Peyer's patch (tissue), 4 donors: ENCODE data around the gene LRRK1. TPM values are rescaled to one million over a fixed set of nuclear protein-coding genes. Genes with fewer than 3 reads are reported as not detected.

Source experiments
- DNase-seq, 3 donors: peaks; one replicate each; pipeline ENCODE4 v3.0.0-alpha.2; 2017 to 2019
- H3K27ac ChIP-seq, 4 donors: fragments of 200-600 bp; sonication (generic); one replicate each; pipeline ENCODE4 v1.5.1; 2016 to 2019
- H3K27me3 ChIP-seq, 2 donors: fragments of 200-600 bp; sonication (generic); one replicate each; pipeline ENCODE4 v1.5.1; 2019
- H3K36me3 ChIP-seq, 3 donors: fragments of 200-600 bp; sonication (generic); one replicate each; pipeline ENCODE4 v1.5.1; 2016 to 2019
- H3K4me1 ChIP-seq, 4 donors: fragments of 200-600 bp; sonication (generic); one replicate each; pipeline ENCODE4 v1.5.1; 2016 to 2019
- H3K4me3 ChIP-seq, 4 donors: fragments of 200-600 bp; sonication (generic); 1 replicate in 3 of 4; 2 replicates in 1 of 4; pipeline ENCODE4 v1.5.1; 2016 to 2019; ENCODE audit warnings: mild to moderate bottlenecking in 1 of 4
- H3K9me3 ChIP-seq, 4 donors: fragments of 200-600 bp; sonication (generic); one replicate each; pipeline ENCODE4 v1.5.1; 2016 to 2019; ENCODE audit warnings: mild to moderate bottlenecking in 1 of 4
- CTCF ChIP-seq, 6 experiments: fragments of 450-650 bp in 4 of 6; fragments of 200-600 bp in 2 of 6; sonication (generic) in 1 of 6; IDR thresholded peaks; one replicate each; pipeline ENCODE4 v1.5.1; 2017 to 2019; ENCODE audit warnings: antibody characterized with exemption in 6 of 6, mild to moderate bottlenecking in 3 of 6, moderate library complexity in 1 of 6
- POLR2A ChIP-seq, 2 donors: fragments of 450-650 bp; IDR thresholded peaks; one replicate each; pipeline ENCODE4 v1.5.1; 2017; ENCODE audit warnings: antibody characterized with exemption in 2 of 2, mild to moderate bottlenecking in 2 of 2, moderate library complexity in 2 of 2
- total RNA-seq, 4 donors: library from RNA; depleted of rRNA; stranded (reverse); fragments of >200 nt; gene quantifications; one replicate each; pipeline ENCODE4 v1.1.0, GENCODE V29; 2016

LRRK1 gene
- total RNA-seq, 4 donors from 2014 or later = 49.2 to 66.0 (median 55.5) TPM

GRCh38 chr15:101102746-101103145, 183.6 kb downstream of the LRRK1 start:
- Histone ChIP-seq H3K9me3 (no peaks in the 10 kb centered on the region), H3K4me3 (no peak overlapping the region), H3K4me1 (no peaks in the 10 kb centered on the region), H3K27ac (no peak overlapping the region), H3K36me3 (no peaks in the 10 kb centered on the region), H3K27me3 (no peaks in the 10 kb centered on the region)
- no peak for TF ChIP-seq CTCF (IDR thresholded peaks at IDR 0.05)
- no peak for DNase-seq

GRCh38 chr15:101103598-101103997, 184.4 kb downstream of the LRRK1 start:
- Histone ChIP-seq H3K4me1 (no peaks in the 10 kb centered on the region), H3K9me3 (no peaks in the 10 kb centered on the region), H3K27ac (no peak overlapping the region), H3K36me3 (no peaks in the 10 kb centered on the region), H3K27me3 (no peaks in the 10 kb centered on the region), H3K4me3 (no peak overlapping the region)
- DNase-seq = no peak
- TF ChIP-seq CTCF (IDR thresholded peaks at IDR 0.05) = no peak
- TF ChIP-seq POLR2A (IDR thresholded peaks at IDR 0.05) = no peak

- Histone ChIP-seq H3K4me3 (no peak overlapping the region), H3K27me3 (no peaks in the 10 kb centered on the region), H3K27ac (no peak overlapping the region), H3K4me1 (no peaks in the 10 kb centered on the region), H3K9me3 (no peaks in the 10 kb centered on the region), H3K36me3 (no peaks in the 10 kb centered on the region)
- no peak for DNase-seq
- no peak for TF ChIP-seq POLR2A (IDR thresholded peaks at IDR 0.05)
- TF ChIP-seq CTCF (IDR thresholded peaks at IDR 0.05) = no peak
These were observed 185.0 kb downstream of the LRRK1 start for GRCh38 chr15:101104141-101104540.

GRCh38 chr15:101105059-101105891, 186.1 kb downstream of the LRRK1 start:
- DNase-seq = no peak
- Histone ChIP-seq H3K9me3 (no peaks in the 10 kb centered on the region), H3K27me3 (no peaks in the 10 kb centered on the region), H3K4me3 (no peak overlapping the region), H3K36me3 (no peaks in the 10 kb centered on the region), H3K27ac (no peak overlapping the region), H3K4me1 (no peaks in the 10 kb centered on the region)
- TF ChIP-seq POLR2A (IDR thresholded peaks at IDR 0.05) (no peak), CTCF (IDR thresholded peaks at IDR 0.05) (no peak)

GRCh38 chr15:101107101-101107500, 187.9 kb downstream of the LRRK1 start:
- no peak overlapping the region for H3K4me3 ChIP-seq
- DNase-seq = no peak
- H3K4me1 ChIP-seq = no peaks in the 10 kb centered on the region
- TF ChIP-seq POLR2A (IDR thresholded peaks at IDR 0.05) (no peak), CTCF (IDR thresholded peaks at IDR 0.05) (no peak)
- no peaks in the 10 kb centered on the region for H3K27me3 ChIP-seq
- H3K27ac ChIP-seq = no peak overlapping the region
- no peaks in the 10 kb centered on the region for H3K9me3 ChIP-seq
- no peaks in the 10 kb centered on the region for H3K36me3 ChIP-seq
